ENCODE measurements around the gene EPB41L4B.

DNA sequence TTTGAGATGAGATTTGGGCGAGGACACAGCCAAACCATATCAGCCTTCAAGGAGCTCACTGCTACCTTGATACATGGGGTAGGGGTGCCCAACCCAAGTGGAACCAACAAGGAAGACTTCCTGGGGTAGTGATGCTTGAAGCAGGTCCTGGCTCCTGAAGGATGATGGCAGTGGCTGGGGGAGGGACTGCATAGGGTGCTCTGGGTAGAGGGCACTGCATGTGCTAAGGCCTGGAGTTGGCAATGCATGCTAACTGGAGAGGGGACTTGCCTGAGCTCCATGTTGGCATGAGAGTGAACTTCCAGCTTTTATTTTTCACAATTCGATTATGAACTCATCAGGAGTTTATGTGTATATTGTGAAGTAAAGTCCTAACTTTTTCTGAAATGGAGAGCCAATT, 95.2 kb downstream of the EPB41L4B start:
- TF ChIP-seq, protein P1, sequence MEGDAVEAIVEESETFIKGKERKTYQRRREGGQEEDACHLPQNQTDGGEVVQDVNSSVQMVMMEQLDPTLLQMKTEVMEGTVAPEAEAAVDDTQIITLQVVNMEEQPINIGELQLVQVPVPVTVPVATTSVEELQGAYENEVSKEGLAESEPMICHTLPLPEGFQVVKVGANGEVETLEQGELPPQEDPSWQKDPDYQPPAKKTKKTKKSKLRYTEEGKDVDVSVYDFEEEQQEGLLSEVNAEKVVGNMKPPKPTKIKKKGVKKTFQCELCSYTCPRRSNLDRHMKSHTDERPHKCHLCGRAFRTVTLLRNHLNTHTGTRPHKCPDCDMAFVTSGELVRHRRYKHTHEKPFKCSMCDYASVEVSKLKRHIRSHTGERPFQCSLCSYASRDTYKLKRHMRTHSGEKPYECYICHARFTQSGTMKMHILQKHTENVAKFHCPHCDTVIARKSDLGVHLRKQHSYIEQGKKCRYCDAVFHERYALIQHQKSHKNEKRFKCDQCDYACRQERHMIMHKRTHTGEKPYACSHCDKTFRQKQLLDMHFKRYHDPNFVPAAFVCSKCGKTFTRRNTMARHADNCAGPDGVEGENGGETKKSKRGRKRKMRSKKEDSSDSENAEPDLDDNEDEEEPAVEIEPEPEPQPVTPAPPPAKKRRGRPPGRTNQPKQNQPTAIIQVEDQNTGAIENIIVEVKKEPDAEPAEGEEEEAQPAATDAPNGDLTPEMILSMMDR (IDR thresholded peaks at IDR 0.05), result no peak
- TF ChIP-seq POLR2A (IDR thresholded peaks at IDR 0.05), result no peak
